Hematopoietic multipotent progenitor cell (in vitro differentiated cells): ENCODE data around the gene MYH9. TPM values are rescaled to one million over a fixed set of nuclear protein-coding genes. Genes with fewer than 3 reads are reported as not detected.

Source experiments
- DNase-seq, 3 donors: peaks; one replicate each; pipeline ENCODE4 v3.0.0-alpha.2; 2011 to 2015; ENCODE audit warnings: low read depth in 2 of 3, low spot score in 2 of 3
- total RNA-seq: library from RNA; depleted of rRNA; stranded (reverse); fragments of >200 nt; gene quantifications from one replicate; pipeline ENCODE4 v1.2.3, GENCODE V29; 2012

Gene MYH9
- total RNA-seq, 1 donor: 329 TPM

GRCh38 chr22:36369004-36369921, 18.5 kb downstream of the MYH9 start:
- DNase-seq: peak in 1 of 3 donors; percentile 59

GRCh38 chr22:36368359-36368983, 19.3 kb downstream of the MYH9 start:
- no peak for DNase-seq

GRCh38 chr22:36367479-36367878, 20.3 kb downstream of the MYH9 start:
- DNase-seq: no peak

GRCh38 chr22:36367066-36367465, 20.7 kb downstream of the MYH9 start:
- DNase-seq: no peak

- DNase-seq: no peak
Measured at GRCh38 chr22:36366291-36366708, 21.5 kb downstream of the MYH9 start.

GRCh38 chr22:36365020-36365411, 22.8 kb downstream of the MYH9 start:
- DNase-seq: peak; percentile 73 to 96 (median 91)

GRCh38 chr22:36364255-36365019, 23.3 kb downstream of the MYH9 start:
- no peak for DNase-seq

GRCh38 chr22:36363349-36363981, 24.3 kb downstream of the MYH9 start:
- DNase-seq: no peak

GRCh38 chr22:36362932-36363331, 24.8 kb downstream of the MYH9 start:
- DNase-seq: no peak

GRCh38 chr22:36362075-36362474, 25.7 kb downstream of the MYH9 start:
- no peak for DNase-seq

- no peak for DNase-seq
Measured at GRCh38 chr22:36360871-36361383, 26.8 kb downstream of the MYH9 start.

GRCh38 chr22:36360011-36360410, 27.8 kb downstream of the MYH9 start:
- no peak for DNase-seq

- DNase-seq: no peak
Measured at GRCh38 chr22:36359470-36359996, 28.2 kb downstream of the MYH9 start.

- DNase-seq: peak in 2 of 3 donors; percentile 61 to 71
Measured at GRCh38 chr22:36358533-36359469, 29.0 kb downstream of the MYH9 start.

GRCh38 chr22:36356708-36357624, 30.8 kb downstream of the MYH9 start:
- DNase-seq: no peak

- no peak for DNase-seq
Measured at GRCh38 chr22:36355894-36356293, 31.9 kb downstream of the MYH9 start.

- DNase-seq: no peak
Measured at GRCh38 chr22:36355362-36355761, 32.4 kb downstream of the MYH9 start.
